NOMO-1 treated with dmso at 0.1 percent for 144 hours (cell line): ENCODE data around the gene LSR.

Experiments
- DNase-seq: peaks from one replicate; lab custom pipeline; 2025; ENCODE audit not compliant: unreplicated experiment; lab: John Stamatoyannopoulos, UW

The LSR gene

DNA sequence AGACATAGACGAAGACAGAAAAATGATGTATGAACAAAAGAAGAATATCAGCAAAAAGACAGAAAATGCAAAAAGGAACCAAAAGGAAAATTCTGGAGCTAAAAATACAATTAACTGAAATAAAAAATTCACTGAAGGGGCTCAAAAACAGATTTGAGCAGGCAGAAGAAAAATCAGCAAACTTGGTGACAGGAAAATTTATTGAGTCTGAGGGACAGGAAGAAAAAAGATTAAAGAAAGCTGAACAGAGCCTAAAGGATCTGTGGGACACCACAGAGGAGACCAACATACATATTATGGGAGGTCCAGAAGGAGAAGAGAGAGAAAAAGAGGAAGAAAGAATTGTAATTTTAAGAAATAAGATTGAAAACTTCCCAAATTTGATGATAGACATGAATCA, 7.4 kb upstream of the LSR start:
- DNase-seq: no peak

DNA sequence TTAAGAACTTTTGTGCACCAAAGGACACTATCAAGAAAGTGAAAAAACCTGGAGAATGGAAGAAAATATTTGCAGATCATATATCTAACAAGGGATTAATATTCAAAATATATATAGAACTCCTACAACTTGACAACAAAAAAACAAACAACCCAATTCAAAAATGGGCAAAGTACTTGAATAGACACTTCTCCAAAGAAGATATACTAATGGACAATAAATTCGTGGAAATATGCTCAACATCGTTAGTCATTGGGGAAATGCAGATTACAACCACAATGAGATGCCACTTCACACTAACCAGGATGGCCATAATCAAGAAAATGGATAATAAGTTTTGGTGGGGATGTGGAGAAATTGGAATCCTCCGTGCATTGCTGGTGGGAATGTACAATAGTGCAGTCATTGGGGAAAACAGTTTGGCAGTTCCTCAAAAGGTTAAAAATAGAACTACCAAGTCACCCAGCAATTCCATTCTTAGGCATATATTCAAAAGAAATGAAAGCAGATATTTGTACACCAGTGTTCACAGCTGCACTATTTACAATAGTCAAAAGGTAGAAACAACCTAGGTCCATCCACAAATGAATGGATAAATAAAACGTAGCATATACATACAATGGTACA, 2.2 kb upstream of the LSR start:
- no peak for DNase-seq

DNA sequence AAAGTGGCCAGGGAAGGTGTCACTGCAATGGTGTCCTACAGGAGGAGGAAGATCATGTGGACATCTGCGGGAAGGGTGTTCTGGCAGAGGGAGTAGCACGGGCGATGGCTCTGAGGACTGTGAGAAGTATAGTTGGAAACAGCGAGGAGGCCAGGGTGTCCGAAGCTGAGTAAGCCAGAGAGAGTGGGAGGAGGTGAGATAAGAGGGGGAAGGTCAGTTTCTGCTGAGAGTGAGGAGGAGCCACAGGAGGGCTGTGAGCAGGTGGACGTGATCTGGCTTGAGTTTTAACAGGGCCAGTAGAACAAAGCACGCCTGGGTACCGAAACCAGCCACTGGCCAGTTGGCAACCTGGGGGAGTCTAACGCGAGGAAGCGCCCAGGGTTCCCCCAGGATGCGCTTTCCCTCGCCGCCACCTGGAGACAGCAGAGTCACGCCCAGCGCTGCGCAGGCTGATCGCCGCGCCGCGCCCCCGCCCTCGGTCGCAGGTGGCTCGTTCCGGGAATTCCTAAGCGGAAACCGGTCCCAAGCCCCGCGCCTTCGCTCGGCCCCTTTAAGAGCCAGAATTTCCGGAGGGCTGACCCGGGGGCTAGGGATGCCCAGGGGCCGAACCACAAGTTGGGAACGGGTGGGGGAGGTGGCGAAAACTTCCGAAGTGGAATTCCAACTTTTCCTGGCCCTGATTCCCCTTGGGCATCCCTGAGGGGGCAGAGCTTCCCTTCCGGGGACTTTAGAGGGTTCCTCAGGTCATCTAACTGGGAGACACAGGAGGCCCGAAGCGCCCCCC, 1.1 kb upstream of the LSR start:
- no peak for DNase-seq

DNA sequence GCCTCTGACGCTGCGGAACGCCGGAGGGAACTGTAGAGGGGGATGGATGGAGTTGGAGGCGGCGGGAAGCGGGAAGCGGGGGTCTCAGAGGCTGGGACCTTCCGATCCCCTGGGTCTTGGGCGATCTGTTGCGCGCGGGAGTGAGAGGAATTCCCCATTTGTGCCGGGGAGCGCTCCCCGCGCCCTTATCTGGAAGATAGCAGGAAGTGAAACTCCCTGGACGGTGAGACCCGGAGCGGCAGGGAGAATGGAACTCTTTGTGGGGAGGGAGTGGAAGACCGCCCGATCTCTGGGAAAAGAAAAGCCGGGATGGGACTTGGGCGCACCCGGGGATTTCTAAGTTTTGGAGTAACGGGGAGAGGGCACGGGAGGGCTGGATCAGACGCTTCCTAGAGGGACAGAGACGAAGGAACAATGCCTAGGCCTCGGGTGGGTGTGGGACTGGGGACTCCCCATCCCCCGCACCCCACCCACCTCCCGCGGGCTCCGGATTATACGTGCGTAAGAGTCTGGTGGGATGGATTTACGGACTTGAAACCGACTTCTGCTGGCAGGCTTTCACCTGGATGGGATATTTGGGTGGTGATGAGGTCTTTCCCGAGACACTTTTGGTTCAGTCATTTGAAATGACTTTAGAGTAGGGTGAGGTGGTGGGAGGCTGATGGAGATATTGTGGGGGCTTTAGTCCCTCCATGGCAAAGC, 495 bp downstream of the LSR start:
- DNase-seq: no peak

DNA sequence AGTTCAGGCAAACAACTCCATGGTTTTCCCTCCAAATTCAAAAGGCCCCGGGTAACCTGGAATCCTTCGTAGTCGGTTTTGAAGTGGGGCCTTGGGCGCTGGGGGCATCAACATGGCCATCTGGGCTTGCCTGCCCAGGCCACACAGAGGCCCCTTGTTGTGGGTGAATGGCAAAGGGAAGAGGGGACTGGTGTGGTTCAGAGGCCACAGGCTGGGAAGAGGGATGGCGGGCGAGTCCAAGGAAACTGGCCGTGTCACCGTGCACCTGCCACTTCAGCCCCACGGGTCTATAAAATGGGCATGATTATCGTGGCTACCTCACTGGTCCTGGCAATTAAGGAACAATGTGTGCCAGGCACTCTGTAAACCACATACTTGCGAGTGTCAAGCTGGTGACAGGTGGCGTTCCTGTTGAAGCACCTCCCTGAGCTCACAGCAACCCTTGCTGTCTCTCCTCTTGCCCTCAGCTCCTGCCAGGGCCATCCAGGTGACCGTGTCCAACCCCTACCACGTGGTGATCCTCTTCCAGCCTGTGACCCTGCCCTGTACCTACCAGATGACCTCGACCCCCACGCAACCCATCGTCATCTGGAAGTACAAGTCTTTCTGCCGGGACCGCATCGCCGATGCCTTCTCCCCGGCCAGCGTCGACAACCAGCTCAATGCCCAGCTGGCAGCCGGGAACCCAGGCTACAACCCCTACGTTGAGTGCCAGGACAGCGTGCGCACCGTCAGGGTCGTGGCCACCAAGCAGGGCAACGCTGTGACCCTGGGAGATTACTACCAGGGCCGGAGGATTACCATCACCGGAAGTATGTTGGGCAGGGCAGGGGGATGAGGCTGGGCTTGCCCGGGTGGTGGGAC, 1.3 kb downstream of the LSR start:
- DNase-seq: no peak

DNA sequence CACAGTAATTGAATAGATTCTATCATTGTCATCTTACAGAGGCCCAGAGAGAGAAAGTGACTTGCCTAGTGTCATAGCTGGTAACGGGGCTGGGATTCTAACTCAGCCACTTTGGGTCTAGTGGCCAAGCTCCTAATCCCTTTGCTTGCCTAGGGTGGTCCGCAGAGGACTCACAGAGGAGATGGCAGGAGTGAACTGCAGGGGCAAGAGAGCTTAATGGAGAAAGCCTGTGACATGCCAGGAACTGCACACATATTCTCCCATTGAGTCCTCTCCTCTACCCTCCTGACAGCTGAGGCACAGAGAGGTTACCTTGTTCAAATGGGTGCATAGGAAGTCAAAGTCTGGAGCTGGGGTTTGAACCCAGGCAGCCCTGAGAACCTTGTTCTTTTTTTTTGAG, 2.7 kb downstream of the LSR start:
- DNase-seq: no peak

DNA sequence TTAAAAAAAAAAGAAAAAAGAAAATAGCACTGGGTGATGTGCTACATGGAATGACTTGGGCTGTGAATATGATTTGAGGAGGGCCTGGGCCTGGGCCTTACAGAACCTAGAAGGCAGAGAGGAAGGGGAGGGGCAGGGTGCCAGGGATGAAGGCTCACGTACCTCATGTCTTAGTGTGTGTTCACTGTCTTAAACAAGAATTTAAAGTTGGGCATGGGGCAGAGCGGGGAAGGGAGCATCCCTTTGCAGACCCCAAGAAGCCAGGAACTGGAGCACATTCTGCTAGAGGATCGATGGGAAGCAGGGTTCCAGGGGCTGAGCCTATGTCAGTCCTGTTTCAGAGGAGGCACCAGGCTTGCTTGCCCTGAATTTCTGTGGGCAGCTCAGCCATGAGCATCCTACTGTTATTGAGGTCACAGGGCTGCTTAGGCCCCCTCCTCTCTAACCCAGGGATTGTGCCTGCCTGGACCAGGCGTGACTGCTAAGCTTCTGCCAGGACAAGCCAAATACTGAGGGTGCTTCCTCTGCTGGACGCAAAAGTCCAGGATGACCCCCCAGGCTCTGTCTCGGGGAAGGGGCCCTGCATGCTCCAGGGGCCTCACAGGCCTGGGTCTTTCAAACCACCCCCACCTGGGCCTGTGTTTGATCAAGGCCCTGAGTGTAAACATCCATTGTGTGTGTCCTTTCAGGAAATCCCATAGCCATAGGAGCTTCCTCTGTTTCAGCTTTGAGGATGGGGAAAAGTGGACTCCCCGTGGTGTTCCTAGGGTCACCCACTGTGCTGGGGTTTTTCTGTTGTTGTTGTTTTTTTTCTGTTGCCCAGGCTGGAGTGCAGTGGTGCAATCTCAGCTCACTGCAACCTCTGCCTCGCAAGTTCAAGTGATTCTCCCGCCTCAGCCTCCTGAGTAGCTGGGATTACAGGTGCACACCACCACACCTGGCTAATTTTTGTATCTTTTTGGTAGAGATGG, 4.8 kb downstream of the LSR start:
- DNase-seq: no peak

DNA sequence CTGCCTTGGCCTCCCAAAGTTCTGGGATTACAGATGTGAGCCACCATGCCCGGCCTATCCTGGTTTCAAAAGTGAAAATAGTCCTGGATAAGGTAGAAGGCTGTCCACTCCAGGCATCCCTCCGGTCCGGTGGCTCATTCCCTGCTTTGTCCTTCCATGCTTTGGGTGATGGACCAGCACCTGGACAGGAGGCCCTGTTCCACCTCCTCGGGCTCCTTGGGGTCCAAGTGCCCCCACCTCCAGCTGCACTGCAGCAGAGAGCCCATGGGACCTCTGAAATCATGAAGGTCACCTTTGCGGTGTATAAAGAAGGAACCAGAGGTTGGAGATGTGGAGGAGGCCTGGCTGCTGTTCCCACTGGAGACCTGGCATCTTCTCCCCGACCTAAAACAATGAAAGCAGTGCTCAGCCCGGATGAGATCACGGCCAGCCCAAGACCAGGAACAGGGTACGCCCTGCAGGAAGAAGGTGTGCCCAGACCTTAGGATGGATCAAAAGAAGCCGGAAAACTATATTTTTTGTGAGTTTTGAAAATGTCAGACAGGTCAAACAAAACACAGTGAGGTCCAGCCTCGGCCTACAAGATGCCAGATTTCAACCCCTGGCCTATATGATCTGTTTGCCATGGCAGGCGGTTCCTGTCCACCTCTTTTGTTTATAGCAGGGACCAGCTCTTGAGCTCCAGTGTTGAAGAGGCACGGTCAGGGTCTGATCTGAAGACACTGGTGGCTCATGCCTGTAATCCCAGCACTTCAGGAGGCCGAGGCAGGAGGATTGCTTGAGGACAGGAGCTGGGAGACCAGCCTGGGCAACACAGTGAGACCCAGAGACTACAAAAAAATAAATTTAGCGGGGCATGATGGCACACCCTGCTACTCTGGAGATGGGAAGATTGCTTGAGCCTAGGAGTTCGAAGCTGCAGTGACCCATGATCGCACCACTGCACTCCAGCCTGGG, 5.8 kb downstream of the LSR start:
- no peak for DNase-seq

DNA sequence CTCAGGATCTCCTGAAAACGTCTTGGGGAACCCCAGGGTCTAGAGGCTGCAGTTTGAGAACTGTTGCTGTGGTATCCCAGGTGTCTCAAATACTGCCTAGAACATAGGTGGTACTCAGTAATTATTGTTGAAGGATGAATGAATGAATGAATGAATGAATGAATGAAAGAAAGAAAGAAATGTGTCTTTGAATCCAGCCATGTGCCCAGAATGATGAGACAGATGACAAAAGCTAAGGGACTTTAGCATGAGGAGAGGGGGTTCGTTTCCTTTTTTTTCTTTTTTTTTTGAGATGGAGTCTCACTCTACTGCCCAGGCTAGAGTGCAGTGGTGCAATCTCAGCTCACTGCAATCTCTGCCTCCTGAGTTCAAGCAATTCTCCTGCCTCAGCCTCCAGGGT, 7.8 kb downstream of the LSR start:
- DNase-seq: no peak

DNA sequence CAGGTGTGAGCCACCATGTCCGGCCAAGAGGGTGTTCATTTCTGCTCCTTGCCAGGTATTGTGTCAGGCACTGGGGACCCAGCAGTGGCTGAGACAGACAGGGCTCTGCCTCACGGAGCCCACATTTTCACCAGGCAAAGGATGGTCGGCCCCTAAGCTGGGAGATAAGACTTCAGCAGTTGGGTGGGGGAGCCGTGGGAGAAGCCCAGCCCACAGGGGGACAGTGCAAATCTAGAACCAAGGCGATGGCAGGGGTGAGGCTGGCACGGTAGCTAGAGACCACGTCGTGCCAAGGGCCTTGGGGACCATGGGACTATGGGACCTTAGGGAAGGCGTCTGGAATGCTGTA, 8.3 kb downstream of the LSR start:
- DNase-seq: no peak

DNA sequence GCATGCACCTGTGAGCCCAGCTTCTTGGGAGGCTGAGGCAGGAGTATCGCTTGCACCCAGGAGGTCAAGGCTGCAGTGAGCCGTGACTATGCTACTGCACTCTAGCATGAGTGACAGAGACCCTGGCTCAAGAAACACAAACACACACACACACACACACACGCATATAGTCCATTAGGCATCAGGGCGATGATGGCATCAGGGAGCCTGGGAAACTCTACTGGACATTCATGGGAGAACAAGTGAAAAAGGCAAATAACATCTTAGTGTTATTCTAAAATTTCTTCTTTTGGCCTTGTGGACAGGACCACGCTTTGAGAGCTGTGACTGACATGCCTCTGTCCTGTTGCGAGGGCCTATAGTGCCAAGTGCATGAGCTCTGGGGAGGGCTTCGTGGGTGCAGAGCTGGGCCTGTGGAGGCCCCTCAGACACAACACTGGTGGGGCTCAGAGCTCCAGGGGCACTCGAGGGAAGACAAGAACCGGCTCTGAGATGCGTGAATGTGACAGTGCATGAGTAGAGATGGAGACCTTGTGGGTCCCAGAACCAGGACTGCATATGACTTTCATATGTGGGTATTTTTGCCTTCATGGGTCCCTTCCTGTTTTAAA, 12.0 kb downstream of the LSR start:
- DNase-seq: no peak

DNA sequence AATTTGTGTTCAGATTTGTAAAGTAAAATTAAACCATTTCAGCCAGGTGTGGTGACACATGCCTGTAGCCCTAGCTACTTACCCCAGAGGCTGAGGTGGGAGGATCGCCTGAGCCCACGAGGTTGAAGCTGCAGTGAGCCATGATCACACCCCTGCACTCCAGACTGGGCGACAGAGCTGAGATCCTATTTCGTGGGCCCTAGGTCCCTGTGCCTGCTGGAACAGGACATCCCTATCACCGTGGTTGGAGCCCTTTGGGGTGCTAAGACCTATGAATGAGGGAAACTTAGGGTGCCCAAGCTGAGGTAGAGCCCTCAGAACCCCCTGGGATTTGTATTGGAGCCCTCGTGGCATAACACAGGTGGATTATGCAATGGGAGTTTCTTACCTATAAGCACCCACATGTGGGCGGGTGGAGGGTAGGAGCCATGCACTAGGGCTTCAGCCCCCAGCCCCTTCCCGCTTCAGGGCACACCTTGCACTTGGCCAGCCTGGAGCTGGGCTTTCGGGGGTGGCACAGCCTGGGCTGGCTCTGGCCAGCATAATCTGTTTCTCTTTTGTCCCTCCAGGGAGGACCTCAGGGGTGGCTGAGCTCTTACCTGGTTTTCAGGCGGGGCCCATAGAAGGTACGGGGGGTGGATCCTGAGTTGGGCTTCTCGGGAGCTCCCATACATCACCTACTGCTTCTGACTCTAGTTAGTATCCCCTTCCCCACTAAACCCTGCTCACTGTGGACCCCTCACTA, 12.7 kb downstream of the LSR start:
- DNase-seq: no peak

DNA sequence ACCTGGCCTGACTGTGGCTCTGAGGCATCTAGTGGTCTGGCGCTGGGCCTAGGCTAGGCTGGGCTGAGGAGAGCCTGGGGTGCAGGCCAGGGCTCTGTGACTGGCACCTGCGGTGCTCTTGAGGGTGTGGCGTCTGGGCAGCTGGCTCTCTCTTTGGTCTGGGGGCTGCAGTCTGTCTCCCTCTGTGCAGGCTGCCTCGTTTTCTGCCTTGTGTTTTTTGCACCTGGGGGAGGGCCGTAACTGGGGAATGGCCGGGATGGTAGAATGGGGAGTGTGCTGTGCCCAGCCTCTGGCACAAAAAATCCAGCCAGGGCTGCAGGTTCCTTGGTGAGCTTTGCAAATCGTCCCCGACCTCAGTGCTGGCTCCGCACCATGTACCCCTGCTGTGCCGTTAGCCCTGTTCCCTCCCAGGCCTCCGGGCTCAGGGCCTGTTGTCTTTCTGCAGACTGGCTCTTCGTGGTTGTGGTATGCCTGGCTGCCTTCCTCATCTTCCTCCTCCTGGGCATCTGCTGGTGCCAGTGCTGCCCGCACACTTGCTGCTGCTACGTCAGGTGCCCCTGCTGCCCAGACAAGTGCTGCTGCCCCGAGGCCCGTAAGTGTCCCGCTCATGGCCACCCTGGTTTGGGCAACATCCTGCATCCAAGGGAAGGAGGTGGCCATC, 13.4 kb downstream of the LSR start:
- DNase-seq: no peak

DNA sequence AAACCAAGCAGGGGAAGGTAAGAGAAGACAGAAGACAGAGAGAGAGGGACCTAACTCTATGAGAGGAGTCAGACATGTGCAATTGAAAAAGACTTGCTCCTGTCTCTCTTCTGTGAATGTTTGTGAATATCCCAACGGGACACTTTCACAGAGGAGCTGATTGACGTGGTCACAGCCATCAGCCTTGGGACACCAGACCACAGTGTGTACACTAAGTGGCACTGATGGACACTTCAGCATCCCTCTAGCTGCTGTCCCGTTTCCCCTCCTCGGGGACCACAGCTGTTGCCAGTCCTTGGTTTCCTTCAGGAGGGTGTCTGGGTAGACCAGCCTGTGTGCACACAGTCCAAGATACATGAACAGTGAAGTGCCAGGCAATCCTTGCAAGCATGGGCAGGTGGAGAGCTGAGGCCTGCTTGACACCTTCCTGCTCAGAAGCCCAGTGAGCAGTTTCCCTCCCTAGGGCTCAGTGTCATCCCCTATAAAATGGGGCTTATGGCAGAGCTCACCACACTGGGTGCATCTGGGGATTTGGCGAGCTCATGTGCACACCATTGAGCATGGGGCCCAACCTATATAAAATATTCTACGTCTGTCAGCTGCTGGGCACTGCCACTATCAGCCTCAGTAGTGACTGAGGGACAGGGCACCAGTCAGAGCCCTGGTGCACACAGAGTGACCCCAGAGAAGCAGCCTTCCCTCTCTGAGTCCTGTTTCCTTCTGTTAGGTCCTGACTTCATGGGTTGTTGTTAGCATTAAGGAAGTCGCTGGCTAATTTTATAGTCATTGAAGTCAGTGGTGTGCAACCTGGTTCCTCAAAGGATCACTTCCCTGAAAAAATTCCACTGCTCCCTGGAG, 15.7 kb downstream of the LSR start:
- no peak for DNase-seq

DNA sequence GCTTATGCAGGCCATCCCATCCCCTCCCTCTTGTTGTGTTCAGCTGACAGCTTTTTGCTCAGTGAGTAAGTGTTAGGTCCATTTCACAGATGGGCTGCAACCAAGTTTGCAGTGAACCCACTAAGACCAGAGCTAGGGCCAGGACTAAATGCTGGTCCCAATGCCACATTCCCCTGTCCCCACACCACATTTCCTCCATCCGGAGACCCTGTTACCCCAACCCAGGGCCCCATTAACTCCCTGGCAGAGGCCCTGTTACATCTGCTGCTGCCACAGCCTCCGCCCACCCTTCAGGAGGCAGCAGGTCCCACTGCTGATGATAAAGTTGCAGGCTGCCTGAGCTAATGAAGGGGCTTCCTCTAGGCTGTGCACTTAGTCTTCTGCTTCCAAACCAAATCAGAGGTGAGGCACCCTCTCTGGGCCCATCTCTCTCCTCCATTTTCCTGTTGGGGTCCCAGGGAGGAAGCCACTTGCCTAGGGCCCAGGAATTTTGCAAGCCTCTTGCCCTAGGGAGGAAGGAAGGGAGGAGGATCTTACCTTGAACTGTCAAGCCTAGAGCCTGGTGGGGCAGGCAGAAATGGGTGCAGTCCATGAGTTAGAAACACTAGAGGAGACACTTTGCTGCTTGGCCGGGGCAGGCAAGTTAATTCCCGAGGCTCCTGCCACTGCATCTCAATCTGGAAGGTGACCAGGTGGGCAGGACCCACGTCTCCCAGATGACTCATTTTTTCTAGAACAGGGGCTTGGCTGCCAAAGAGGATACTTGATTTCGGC, 16.5 kb downstream of the LSR start:
- no peak for DNase-seq
